Fibroblast of skin of back (primary cell): Measurements from ENCODE around the gene TNPO2.
"Not testable (repeated sequence)": the region's sequence is repeated elsewhere in the genome, so short reads cannot be mapped to it uniquely, and the experiment has no call there.

ENCODE experiments used
- DNase-seq: peaks from one replicate; pipeline ENCODE4 v3.0.0-alpha.2; 2013

The TNPO2 gene

GRCh38 chr19:12705169-12705568, 18.6 kb downstream of the TNPO2 start:
- no peak for DNase-seq

- DNase-seq: peak; percentile 48
These were observed 20.7 kb downstream of the TNPO2 start for GRCh38 chr19:12703046-12703445.

- DNase-seq: no peak
These were observed 22.0 kb downstream of the TNPO2 start for GRCh38 chr19:12701596-12702282.

- no peak for DNase-seq
These were observed 25.6 kb downstream of the TNPO2 start for GRCh38 chr19:12698138-12698537.

- DNase-seq: not testable (repeated sequence)
These were observed 26.3 kb downstream of the TNPO2 start for GRCh38 chr19:12697425-12697824.

GRCh38 chr19:12696366-12697335, 27.1 kb downstream of the TNPO2 start, which contains the start of gene FBXW9:
FBXW9 (minus strand) TSS chr19:12696631; CDS start chr19:12696581, 50 bp downstream.
- DNase-seq: peak; percentile 94

- no peak for DNase-seq
These were observed 27.8 kb downstream of the TNPO2 start for GRCh38 chr19:12695997-12696365.

GRCh38 chr19:12695514-12695913, 28.2 kb downstream of the TNPO2 start:
- DNase-seq: no peak

GRCh38 chr19:12695096-12695495, 28.6 kb downstream of the TNPO2 start:
- DNase-seq: no peak

GRCh38 chr19:12694641-12695040, 29.1 kb downstream of the TNPO2 start:
- no peak for DNase-seq

- no peak for DNase-seq
These were observed 30.8 kb downstream of the TNPO2 start for GRCh38 chr19:12692960-12693359.

- DNase-seq: no peak
These were observed 34.0 kb downstream of the TNPO2 start for GRCh38 chr19:12689581-12690216.

- DNase-seq: no peak
These were observed 34.7 kb downstream of the TNPO2 start for GRCh38 chr19:12689012-12689411.

GRCh38 chr19:12687496-12688196, 36.1 kb downstream of the TNPO2 start, which contains the start of gene GNG14:
GNG14 (plus strand) TSS chr19:12687998; CDS start chr19:12688049, 51 bp downstream.
- DNase-seq: no peak

- no peak for DNase-seq
These were observed 37.9 kb downstream of the TNPO2 start for GRCh38 chr19:12685831-12686230.

- DNase-seq: peak; percentile 98
These were observed 42.4 kb downstream of the TNPO2 start, which contains the start of gene DHPS for GRCh38 chr19:12681074-12681987. DHPS (minus strand) TSS chr19:12681880; CDS start chr19:12681766, 114 bp downstream.

- no peak for DNase-seq
These were observed 43.7 kb downstream of the TNPO2 start for GRCh38 chr19:12680034-12680433.

GRCh38 chr19:12678039-12678438, 45.7 kb downstream of the TNPO2 start:
- not testable (repeated sequence) for DNase-seq

GRCh38 chr19:12676928-12677327, 46.8 kb downstream of the TNPO2 start:
- DNase-seq: no peak

- DNase-seq: peak; percentile 73
These were observed 47.3 kb downstream of the TNPO2 start for GRCh38 chr19:12676384-12676792.

- no peak for DNase-seq
These were observed 47.8 kb downstream of the TNPO2 start for GRCh38 chr19:12675940-12676339.
